Measurements from ENCODE around the gene SLC9C1.

DNA sequence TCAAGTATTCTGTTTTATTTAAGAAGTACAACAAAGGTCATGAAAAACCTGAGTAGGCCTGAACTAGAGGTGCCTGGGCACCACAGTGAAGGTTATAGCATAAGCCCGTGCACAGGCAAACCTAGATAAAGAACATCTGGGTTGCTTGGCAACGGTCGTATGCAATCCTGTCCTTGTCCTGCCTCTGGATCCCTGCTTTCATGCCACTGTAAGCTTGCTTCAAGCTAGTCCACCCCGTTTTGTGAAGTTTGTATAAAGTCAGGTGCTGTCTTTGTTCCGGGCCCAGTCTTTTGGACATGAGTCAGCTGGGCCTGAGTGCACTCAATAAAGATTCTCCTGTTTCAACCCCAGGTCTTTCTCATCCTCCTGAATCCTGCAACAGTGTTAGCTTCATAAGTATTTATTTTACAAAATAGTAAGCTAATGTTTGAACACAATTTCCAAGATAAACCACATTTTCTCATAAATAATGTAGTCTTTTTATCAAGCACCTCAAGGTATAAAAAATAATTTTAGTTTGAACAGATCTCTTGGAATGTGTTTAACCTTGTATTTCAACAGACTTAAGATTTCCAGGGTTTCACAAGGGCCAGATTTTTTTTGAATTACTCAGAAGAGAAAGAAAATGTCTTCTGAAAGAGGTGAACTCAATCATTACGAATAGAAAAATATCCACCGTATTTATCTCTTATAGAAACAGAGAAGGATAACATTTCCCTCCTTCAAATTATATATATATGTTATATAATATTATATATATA is 14.3 kb upstream of the SLC9C1 start:
- TF ChIP-seq, protein P1, sequence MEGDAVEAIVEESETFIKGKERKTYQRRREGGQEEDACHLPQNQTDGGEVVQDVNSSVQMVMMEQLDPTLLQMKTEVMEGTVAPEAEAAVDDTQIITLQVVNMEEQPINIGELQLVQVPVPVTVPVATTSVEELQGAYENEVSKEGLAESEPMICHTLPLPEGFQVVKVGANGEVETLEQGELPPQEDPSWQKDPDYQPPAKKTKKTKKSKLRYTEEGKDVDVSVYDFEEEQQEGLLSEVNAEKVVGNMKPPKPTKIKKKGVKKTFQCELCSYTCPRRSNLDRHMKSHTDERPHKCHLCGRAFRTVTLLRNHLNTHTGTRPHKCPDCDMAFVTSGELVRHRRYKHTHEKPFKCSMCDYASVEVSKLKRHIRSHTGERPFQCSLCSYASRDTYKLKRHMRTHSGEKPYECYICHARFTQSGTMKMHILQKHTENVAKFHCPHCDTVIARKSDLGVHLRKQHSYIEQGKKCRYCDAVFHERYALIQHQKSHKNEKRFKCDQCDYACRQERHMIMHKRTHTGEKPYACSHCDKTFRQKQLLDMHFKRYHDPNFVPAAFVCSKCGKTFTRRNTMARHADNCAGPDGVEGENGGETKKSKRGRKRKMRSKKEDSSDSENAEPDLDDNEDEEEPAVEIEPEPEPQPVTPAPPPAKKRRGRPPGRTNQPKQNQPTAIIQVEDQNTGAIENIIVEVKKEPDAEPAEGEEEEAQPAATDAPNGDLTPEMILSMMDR (IDR thresholded peaks at IDR 0.05), result no peak
- TF ChIP-seq POLR2AphosphoS5 (IDR thresholded peaks at IDR 0.05), result no peak
- TF ChIP-seq POLR2A (IDR thresholded peaks at IDR 0.05), result no peak
- TF ChIP-seq EP300 (IDR thresholded peaks at IDR 0.05), result no peak

Data from sigmoid colon (tissue), 4 donors.